Stimulated activated CD8-positive, alpha-beta memory T cell treated with anti-CD3 and anti-CD28 coated beads, Interleukin-7, amount 100 ng/mL, for 48 hours (primary cell): ENCODE measurements around the gene SLC25A12.
"Not testable (repeated sequence)": the region's sequence is repeated elsewhere in the genome, so short reads cannot be mapped to it uniquely, and the experiment has no call there.

Experiments
- DNase-seq, 2 donors: peaks; one replicate each; pipeline ENCODE4 v3.0.0-alpha.2; 2020; ENCODE audit warnings: low read depth in 1 of 2; ENCODE audit errors: extremely low read depth in 1 of 2

Gene SLC25A12

DNA sequence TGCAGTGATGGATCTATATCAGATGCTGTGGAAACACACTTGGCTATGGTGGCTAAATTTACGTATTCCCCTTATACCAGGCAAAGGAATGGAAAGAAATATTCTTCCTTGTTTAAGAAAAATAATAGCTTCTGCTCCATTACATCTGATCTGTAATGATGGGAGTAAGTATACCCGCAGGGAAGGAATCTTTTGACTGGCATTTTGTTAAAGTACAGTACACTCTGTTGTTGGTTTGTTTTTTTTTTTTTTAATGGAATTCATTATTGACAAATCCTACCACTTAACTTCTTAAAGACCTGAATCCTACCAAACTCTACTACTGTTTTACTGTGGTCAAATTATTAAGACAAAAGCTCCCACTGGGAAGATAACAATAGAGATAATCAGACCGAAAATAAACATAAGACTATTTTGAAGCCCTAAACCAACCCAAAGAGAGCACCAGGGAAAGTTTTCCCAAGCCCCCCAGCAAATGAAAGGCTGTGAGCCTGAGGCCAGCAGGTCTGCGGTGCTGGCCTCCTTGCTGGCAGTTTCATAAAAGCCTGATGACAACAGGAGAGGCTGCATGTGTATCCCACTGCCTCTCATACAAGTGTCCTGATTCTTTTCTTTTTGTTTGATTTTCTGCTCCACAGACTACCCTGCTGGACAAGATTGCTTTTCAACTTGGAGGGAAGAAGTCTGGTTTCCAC lies 101.0 kb downstream of the SLC25A12 start:
- no peak for DNase-seq

DNA sequence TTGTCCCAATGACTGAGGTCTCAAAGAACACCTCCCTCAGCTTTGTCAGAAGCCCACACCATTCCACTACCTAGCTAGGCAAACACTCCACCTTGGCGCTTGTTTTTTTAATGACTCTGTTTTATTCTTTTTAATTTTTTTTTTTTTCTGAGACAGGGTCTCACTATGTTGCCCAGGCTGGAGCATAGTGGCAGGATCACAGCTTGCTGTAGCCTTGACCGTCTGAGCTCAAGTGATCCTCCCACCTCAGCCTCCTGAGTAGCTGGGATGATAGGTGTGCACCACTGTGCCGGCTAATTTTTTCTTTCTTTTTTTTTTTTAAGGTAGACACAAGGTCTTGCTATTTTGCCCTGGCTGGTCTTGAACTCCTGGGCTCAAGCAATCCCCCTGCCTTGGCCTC lies 101.9 kb downstream of the SLC25A12 start:
- DNase-seq: no peak

DNA sequence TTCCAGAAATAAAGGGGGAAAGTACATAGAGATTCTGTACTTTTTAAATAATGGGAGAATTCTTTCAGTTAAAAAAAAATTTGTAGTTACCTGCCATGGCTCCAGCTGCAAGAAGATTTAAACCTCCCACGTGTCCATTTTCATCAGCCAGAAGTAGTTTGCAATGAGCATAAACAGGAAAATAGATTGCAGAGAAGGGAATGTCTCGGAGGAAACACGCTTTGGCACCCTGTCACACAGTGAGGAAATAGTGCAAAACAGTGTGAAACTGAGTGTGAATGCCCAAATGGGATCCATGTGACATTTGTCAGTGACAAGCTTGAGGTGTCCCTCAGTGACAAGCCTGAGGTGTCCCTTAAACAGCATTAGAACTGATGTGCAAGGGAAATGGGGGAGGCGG lies 102.7 kb downstream of the SLC25A12 start:
- DNase-seq: no peak

DNA sequence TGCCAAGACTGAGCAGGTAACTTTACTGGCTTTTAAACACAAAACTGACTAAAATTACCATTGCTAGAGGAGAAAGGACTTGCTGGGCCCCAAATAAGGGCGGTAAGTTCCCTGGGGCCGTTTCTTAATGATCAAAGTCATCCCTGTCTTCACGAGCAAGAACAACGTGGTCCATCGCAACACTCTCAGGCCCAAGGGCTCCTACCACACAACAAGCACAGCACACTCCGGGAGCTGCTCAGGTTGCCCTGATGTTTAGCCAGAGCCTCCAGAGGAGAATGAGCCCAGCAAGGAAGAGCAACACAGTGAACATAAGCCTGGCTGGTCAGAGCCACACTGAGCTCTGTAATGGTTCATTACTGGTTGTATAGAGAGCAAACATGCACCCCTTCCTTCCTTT lies 104.1 kb downstream of the SLC25A12 start:
- DNase-seq: no peak

DNA sequence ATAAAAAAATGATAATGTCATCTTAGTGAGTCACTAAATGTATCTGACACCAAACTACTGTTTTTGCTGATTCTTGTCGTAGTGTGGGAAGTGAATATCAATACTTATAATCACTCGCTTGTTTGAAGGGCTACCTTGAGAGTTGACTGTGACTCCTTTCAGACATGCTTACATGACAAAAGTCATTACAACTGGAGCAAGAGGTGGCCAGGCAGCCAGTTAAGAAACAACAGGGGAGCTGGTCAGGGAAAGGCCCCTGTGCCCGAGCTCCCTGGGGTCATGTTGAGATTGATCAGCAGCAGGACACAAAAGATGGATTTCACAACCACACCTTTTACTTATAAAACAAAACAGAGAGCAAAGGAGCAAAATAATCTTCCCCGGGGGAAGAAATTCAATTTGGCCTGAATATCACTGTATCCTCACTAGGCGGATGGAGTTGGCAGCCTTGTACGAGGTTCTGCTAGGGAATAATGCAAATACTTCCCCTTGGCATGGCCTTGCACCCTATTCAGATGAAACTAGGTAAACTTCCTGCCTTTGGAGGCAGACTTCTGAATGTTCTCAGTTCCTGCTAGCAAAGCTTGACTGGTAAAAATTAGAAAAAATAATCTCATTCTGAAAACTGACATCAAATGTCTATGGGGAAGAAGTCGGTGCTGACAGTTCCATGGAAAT lies 105.6 kb downstream of the SLC25A12 start:
- no peak for DNase-seq

DNA sequence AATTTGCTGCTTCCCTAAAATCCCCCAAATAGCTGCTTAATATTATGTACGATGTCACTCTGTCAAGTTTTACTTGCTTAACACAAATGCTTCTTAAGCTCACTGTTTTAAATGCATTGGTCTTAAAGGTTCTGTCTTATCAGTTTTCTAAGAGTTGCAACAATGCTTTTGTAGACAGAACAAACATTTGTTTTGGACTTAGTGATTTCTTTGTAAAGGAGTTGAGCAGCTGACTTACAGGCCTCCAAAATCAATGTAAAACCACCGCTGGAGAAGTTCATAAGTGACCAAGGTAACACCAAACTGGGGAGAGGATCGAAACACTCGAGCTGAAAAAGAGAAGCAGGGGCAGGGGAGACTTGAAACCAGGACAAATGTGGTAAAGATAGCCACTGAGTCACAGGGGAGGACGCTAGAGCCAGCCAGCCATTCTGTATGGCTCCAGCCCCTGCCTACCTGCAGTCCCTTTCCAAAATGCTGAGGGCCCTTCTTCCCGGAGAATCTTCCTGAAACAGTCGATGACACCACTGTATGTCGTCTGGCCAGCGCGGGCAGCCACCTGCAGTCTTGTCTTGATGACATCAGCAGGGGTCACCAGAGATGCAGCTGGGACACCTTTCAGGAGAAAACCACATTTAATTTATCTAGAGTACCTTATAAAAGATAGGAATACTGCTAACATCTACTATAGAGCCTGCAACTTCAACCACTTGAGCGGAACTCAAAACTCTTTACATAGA lies 106.5 kb downstream of the SLC25A12 start:
- no peak for DNase-seq

DNA sequence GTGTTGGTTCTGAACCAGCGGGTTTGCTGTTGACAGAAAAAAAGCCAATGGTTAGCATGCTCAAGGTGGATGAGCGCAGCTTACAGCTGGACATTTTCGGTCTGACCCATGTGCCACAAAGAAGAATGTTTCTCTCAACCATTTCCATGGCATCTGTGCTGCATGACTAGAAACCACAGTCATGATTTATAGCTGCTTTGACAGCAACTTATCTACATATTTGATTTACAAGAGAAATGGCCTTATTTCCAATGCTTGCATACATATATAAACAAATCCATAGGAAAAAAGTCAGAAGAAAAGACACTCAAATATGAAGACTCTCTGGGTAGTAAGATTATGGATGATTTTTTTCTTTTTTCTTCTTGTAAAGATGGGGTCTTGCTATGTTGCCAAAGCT lies 108.6 kb downstream of the SLC25A12 start:
- no peak for DNase-seq

DNA sequence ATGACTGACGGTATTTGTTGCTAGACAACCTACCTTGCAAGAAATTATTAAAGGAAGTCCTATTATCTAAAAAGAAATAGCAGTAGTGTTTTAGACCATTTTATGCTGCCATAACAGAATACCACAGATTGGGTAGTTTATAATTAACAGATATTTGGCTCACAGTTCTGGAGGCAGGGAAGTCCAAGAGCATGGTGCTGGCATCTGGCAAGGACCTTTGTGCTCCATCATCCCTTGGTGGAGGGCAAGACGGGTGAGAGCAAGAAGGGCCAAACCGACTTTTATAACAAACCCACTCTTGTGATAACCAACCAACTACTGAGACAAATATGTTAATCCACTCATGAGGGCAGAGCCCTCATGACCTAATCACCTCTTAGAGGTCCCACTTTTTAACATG lies 115.5 kb downstream of the SLC25A12 start:
- DNase-seq: no peak

DNA sequence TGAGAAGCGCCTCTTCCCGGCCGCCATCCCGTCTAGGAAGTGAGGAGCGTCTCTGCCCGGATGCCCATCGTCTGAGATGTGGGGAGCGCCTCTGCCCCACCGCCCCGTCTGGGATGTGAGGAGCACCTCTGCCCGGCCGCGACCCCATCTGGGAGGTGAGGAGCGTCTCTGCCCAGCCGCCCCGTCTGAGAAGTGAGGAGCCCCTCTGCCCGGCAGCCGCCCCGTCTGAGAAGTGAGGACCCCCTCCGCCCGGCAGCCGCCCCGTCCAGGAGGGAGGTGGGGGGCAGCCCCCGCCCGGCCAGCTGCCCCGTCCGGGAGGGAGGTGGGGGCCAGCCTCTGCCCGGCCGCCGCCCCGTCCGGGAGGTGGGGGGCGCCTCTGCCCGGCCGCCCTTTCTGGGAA lies 119.5 kb downstream of the SLC25A12 start:
- DNase-seq: not testable (repeated sequence)

DNA sequence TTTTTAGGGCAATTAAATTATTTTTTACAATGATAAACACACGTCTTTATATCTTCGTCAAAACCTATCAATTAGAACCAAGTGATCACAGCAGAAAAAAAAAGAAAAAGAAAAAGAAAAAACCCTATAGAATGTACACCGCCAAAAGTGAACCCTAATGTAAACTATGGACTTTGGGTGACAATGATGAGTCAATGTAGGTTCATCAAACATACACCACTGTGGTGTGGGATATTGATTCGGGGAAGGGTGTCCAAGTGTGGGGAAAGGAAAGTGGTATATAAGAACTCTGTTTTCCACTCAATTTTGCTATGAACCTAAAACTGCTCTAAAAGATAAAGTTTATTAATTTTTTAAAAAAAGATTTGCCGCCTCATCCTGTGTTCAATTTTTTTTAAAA lies 121.7 kb downstream of the SLC25A12 start:
- no peak for DNase-seq

DNA sequence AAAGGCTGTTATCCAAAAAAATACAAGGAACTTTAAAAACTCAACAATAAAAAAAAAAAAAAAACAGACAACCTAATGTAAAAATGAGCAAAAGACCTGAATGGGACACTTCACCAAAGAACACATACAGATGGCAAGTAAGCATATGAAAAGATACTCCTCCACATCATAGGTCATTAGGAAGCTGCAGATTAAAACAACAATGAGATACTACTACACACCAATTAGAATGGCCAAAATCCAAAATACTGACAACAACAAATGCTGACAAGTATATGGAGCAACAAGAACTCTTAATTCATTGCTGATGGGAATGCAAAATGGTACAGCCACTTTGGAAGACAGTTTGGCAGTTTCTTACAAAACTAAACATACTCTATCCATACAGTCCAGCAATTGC lies 122.6 kb downstream of the SLC25A12 start:
- no peak for DNase-seq

DNA sequence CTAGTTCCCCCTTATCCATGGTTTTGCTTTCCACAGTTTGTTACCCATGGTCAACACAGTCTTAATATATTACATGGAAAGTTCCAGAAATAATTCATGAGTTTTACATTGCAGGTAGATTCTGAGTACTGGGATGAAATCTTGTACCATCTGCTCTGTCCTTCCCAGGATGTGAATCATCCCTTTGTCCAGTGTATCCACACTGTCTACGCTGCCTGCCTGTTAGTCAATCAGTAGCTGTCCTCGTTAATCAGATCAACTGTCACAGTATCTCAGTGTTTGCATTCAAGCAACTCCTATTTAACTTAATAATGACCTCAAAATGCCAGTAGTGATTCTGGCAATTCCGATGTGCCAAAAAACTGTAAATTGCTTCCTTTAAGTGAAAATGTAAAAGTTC lies 130.4 kb downstream of the SLC25A12 start:
- no peak for DNase-seq

DNA sequence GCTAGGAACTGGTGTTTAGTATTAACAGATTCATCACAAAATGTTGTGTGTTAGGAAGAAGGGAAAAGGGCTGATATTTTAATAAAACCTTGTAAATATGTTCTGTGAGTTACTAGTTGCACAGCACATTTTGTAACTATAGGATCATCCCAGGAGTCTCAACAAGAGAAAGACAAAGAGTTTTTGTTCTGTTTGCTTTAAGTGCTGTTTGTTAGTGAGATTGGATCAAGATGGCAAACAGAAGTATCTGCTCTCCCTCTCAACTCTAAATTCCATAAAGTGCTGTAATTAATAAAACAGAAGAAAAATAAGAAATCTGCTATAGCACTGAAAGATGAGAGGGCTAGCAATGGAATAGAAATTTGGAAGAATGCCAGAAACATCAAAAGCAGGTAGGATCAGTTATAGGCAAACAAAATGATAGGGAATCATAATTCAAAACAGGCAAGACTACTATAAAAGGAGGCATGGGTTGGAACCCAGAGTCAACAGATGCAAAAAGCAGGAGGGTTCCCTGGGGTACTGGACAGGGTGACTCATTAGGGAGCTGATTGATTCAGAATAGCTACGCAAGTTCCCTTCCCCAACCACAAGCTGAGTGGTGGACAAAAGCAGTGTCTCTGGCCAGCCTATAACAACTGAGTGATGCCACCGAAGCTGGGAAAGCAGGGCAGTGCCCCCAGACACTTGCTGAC lies 131.0 kb downstream of the SLC25A12 start:
- DNase-seq: no peak

DNA sequence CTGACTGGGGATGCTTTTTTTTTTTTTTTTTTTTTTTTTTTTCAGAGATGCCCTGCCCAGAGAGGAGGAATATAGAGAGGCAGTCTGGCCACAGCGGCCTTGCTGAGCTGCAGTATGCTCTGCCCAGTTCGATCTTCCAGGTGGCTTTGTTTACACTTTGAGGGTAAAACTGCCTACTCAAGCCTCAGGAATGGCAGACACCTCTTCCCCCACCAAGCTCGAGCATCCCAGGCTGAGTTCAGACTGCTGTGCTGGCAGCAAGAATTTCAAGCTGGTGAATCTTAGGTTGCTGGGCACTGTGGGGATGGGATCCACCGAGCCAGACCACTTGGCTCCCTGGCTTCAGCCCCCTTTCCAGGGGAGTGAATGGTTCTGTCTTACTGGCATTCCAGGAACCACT lies 132.9 kb downstream of the SLC25A12 start:
- DNase-seq: not testable (repeated sequence)

DNA sequence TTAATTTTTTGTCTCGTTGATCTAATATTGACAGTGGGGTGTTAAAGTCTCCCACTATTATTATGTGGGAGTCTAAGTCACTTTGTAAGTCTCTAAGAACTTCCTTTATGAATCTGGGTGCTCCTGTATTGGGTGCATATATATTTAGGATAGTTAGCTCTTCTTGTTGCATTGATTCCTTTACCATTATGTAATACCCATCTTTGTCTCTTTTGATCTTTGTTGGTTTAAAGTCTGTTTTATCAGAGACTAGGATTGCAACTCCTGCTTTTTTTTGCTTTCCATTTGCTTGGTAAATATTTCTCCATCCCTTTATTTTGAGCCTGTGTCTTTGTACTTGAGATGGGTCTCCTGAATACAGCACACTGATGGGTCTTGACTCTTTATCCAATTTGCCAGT lies 135.3 kb downstream of the SLC25A12 start:
- not testable (repeated sequence) for DNase-seq

DNA sequence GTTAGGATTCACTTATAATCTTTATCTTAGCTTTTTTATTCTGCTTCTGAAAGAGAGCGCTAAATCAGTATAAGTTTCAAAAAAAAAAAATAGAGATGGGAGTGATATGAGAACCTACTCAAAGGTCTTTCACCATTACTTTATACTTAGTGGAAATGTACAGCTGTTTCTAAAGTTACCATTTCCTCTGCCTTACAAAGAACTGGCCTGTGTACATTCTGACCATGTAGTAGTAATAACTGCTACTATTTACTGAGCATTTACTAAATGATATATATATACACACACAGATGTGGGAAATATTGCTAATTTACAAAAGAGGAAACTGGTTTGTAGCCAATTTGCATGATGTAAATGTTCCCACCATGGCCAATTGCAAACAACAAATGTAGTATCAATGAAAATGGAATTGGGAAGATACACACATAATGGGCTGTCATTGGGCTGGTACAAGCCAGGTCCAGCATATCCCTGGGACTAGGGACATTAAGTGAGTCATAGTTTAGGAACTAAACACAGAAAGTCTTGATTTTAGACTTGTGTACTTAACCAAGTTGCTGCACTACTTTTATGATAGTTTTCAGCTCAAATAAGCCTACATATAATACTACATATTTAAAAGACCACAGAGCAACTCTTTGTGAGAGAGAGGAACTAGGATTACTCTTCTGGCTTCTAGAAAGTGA lies 139.6 kb downstream of the SLC25A12 start:
- no peak for DNase-seq

DNA sequence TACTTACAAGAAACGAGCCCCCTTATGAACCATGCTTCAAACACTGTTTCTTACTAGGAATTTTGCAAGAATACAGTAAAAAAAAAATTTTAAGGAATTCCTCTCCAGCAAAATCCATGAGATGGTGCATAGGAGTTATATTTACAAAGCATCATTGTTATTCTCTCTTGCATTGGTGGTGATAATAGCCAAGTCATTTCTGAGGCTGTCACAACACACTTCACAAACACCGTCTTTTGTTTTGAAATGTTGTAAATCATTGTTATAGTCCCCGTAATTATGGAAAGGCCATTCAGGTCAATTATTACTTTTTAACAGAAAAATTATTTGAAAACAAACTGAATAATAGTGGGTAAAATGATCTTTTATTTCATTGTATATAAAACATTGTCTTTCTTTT lies 146.7 kb downstream of the SLC25A12 start:
- no peak for DNase-seq

DNA sequence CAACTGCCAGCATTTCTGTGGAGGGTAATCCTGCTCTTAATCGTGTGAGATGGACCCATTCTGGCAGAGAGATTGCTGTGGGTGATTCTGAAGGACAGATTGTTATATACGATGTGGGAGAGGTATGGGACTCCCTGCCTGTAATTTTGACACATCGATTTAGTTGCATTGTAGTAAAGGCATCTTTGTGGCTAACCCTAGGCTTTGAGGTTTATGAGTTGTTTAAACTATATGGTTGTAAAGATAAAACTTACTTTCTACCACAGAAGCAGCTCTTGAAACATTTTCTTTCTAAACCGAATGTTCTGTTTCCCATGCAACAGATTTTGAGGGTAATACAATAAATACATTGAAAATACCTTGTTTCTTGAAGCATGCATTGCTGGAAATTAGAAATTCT lies 148.2 kb downstream of the SLC25A12 start:
- no peak for DNase-seq

DNA sequence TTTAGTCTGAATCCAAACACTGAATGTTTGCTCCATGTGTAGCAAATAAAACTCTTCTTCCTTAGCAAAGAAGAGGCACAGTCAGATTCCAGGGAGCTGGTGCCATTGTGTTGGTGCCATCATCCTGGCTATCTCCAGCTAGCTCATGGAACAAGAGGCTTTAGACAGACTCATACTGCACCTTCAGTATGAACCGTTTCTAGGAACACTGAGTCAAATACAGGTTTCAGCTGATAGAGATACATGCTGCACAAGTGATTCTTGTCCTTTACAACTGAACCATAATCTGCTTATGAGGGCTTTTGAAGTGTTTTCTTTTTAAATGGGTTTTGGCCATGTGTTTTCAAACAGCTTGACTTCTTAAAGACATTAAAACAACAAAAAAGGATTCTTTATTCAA lies 148.9 kb downstream of the SLC25A12 start:
- DNase-seq: no peak

DNA sequence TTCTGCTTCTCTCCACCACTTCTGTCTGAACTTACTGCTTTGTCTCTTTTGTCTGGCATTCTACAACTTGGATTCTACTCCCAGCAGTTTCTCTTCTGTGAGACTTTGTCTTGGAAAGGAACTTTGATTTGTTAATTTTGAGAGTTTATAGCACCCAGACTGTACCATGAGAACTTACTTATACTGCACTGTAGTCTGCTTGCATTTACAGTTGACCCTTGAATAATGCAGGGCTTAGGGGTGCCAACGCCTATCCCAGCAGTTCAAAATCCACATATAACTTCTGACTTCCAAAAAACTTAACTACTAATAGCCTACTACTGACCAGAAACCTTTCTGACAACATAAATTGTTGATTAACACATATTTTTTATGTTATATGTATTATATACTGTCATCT lies 151.3 kb downstream of the SLC25A12 start:
- no peak for DNase-seq

DNA sequence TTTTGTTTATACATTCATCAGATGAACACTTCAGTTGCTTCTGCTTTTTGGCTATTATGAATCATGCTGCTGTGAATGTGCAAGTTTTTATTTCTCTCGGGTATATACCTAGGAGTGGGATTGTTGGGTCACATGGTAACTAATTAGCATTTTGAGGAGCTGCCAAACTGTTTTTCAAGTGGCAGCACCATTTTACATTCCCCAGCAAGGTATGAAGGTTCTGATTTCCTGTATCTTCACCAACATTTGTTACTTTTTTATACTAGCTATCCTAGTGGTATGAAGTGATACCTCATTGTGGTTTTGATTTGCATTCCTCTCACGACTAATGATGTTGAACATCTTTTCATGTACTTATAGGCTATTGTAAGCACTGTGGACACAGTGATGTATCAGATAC lies 152.9 kb downstream of the SLC25A12 start:
- DNase-seq: no peak
